Measurements from ENCODE around the gene RYR1. TPM values are rescaled to one million over a fixed set of nuclear protein-coding genes. Genes with fewer than 3 reads are reported as not detected.
"Not testable (repeated sequence)": the region's sequence is repeated elsewhere in the genome, so short reads cannot be mapped to it uniquely, and the experiment has no call there.

RYR1 gene
- total RNA-seq, 1 donor from 2014 or later = 21.1 TPM

DNA sequence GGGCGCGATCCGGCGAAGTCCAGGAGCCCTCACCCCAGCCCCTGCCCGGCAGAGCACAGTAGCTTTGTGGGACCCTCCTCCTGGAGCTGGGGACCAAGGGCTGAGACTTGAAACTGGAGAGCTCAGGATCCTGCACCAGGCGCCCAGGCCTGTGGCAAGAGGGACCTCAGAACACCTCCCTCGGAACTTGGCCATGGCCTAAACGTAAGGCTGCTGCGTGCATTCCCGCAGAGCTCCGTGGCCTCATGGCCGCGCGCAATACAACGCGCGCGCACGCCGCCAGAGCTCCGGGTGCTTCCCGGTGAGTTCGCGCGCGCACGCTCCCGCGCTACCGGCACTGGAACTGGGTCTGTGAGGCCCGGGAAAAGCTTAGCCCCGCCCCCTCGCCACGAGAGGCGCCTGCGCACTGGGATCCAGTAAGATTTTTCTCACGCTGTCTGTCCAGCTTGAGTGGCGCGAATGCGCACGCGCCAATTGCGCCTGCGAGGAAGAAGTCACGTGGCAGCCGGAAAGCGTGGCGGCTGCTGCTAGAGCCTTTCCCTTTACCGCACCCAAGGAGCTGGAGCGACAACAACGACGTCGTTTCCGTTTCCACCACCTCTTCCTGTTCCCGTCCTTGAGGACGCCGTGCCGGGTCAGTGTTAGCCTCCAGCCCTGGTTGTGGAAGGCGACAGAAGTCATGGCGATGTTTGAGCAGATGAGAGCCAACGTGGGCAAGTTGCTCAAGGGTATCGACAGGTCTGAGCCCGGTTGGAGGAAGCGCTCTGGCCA, 185.3 kb downstream of the RYR1 start, which contains the start of gene EIF3K:
EIF3K (plus strand) TSS at position 599 of the 771 bp plus-strand sequence; CDS start at position 680, 81 bp downstream.
- peak; percentile 99 for DNase-seq

DNA sequence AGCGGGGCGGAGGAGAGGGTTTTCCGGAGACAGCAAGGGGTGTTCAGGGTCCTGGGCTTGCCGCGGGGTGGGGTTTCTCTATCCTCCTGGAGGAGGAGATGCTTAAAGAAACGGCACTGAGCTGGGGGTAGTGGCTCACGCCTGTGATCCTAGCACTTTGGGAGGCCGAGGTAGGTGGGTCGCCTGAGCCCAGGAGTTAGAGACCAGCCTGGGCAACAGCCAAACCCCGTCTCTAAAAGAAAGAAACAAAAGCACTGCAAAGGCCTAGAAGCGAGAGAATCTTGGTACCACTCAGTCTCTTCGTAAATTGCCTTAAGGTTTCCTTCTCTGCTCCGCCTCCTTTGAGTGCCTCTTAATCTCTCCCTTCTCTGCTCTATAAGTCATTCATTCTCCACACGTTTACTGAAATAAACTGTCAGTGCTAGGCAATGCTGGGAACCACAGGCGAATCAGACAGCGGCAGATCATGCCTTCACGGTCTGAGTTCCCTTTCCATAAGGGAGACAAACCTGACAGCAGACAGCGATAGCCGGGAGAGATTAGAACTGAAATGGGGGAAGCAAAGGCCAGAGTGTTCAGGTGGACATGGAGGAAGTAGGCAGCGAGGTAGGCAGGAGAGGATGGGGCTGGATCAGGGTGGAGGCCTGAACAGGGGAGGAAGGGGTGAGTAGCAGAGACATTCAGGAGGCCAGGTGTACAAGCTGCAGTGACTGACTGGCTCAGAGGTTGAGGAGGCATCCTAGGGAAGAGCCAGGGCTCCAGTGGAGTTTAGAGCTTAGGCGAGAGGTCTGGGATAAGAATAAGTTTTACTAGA, 186.1 kb downstream of the RYR1 start:
- DNase-seq = no peak

DNA sequence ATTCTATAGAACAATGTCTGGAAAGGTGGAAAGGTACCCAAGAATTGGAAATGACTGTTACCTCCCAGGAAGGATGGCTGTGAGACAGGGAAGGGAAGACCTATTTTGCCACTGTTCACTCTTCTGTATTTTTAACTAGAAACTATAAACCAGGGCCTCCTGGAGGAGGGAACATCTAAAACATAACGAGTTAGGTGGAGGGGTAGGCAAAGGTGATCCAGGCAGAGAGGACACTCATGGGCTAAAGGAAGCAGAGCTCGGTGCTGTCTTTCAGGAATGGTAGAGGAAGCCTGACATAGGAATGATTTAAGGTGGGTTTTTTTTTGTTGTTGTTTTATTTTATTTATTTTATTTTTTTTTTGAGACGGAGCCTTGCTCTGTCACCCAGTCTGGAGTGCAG, 191.3 kb downstream of the RYR1 start:
- no peak for DNase-seq

DNA sequence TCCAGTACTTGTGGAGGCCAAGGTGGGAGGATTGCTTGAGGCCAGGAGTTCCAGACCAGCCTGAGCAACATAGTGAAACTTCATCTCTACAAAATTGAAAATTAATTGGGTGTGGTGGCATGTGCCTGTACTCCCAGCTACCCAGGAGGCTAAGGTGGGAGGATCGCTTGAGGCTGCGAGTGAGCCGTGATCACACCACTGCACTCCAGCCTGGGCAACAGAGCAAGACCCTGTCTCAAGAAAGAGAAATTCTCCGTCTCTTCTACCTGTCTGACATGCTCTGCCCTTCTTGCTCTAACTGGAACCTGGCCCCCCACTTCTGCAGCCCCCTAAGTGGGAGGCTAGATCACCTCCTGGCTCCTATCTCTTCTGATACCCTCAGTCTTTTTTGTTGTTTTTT, 192.9 kb downstream of the RYR1 start:
- no peak for DNase-seq

DNA sequence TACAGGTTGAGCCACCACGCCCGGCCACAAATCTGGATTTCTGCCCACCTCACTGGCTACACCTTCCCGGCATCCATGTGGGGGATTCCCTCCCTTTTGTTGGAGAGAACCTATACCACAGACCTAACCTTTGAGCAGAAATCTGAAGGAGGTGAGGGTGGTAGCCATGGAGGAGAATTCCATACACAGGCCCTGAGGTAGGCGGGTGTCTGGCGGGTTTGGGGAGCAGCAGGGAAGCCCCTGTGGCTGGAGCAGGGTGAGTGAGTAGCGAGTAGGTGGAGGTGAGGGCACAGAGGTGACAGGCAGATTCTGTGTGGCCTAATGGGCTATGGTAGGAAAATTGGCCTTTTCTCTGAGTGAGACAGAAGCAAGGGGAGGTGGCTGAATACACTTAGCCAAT, 196.1 kb downstream of the RYR1 start:
- no peak for DNase-seq

DNA sequence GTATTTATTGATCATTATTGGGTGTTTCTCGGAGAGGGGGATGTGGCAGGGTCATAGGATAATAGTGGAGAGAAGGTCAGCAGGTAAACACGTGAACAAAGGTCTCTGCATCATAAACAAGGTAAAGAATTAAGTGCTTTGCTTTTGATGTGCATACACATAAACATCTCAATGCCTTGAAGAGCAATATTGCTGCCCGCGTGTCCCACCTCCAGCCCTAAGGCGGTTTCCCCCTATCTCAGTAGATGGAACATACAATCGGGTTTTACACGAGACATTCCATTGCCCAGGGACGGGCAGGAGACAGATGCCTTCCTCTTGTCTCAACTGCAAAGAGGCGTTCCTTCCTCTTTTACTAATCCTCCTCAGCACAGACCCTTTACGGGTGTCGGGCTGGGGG, 197.8 kb downstream of the RYR1 start:
- not testable (repeated sequence) for DNase-seq

DNA sequence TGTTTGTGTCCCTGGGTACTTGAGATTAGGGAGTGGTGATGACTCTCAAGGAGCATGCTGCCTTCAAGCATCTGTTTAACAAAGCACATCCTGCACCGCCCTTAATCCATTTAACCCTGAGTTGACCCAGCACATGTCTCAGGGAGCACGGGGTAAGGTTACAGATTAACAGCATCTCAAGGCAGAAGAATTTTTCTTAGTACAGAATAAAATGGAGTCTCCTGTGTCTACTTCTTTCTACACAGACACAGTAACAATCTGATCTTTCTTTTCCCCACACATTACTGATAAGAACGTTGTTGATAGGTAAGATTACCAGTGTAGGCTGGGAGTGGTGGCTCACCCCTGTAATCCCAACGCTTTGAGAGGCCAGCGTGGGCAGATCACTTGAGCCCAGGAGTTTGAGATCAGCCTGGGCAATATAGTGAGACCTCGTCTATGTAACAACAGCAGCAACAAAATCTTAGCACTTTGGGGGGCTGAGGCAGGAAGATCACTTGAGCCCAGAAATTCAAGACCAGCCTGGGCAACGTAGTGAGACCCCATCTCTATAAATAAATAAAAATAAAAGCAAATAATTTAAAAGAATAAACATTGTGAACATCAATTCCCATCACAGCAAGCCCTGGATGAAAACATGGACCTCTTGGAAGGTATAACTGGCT, 198.5 kb downstream of the RYR1 start:
- not testable (repeated sequence) for DNase-seq

DNA sequence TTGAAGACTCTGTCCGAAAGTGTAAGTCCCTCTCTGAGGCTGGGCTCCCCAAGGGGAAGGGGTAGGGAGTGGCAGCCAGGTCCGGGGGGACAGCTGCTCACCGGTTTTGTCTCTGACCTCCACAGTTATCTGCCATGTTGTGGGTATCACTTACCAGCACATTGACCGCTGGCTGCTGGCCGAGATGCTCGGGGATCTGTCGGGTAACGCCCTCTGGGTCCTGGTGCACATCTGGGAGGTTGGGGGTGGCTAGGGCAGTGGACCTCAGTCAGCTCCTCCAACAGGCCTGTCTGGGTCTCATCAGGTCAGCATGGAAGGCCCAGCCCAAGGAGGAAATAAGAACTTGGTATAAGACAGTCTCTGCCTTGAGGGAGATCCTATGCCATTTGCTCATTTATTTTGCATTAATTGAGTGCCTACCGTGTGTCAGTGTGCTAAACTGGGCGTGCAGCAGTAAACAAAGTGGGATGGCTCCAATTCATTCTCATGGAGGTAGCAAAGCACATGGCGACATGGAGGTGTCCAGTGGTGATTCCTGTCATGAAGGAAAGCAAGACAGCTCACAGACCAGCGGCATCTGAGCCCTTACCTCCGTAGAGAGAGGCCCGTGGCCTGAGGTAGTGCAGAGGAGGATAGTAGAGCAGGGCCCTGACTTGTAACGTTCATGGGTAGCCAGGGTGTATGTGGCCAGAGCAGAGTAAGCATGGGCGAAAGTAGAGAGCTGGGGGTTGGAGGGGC, 199.2 kb downstream of the RYR1 start:
- DNase-seq = no peak

DNA sequence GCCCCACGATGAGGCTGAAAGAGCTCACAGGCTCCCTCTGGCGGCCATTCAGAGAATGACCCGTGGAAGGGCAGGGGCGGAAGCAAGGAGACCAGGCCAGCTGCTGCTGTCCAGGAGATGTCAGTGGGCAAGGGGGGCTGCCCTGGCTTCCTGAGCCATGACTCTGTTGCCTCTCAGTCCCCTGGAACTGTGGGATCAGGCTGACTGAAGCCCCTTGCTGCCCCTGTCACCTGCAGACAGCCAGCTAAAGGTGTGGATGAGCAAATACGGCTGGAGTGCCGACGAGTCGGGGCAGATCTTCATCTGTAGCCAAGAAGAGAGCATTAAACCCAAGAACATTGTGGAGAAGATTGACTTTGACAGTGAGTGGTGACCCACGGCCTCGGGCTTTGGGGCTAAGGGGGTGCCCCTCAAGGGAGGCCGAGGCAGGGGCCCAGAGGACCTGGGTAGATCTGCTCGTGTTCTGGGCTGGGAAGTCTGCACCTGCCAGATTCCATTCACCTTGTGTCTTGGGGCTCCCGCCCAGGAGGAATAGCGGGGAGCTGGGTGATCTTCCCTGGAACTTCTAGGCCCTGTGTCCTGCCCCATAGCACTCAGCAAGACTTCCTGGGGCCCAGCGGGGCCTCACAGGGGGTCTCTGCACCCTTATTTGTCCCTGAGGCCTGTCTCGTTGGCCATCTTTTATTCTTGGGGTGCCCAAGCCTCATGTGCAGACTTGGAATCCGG, 201.4 kb downstream of the RYR1 start:
- DNase-seq = peak; percentile 23

DNA sequence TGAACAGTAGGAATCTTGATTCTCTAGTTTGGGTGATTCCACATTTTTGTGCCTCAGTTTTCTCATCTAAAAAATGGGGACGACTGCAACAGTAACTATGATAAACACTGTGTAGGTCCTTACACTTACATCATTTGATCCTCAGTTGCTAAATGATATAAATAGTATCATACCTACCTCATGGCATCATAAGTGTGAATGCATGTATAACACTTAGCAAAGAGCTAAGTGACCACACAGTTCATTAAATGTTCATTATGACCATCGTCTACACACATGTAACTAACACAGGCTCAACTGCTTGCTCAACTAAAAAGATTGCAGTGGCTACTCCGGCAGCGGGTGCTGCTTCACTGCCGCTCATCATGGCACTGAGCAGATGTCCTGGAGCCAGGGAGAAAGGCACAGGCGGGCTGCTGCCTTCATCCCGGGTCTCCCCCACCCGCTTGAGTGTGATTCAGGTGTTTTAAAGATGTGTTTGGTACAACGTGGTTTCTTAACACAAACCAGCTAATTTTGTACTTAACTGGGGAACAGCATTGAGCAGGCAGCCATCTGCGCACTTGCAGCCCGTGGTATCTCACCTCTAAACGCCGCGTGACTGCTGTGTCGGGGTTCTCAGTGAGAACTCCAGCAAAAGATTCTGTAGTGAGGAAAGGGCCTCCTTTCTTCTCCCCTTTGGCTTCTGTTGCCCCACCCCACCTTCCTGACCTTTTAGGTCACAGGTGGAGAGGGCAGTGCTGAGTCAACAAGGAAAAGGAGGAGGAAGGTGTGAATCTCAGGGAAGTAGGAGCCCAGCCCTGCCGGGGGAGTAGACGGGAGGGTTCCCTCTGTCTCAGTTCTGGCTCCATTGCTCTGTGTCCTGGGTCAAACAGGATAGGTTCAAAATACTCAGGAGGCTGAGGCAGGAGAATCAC, 202.2 kb downstream of the RYR1 start:
- DNase-seq = no peak

Other genes with a start within 250 kb of the RYR1 start
- gene DPF1, start 209.5 kb upstream of the RYR1 start, total RNA-seq = 0.79 TPM
- gene PPP1R14A, start 177.3 kb upstream of the RYR1 start, total RNA-seq = 5.5 TPM
- gene SPINT2, start 169.1 kb upstream of the RYR1 start, total RNA-seq = 78.6 TPM
- gene C19orf33, start 129.4 kb upstream of the RYR1 start, total RNA-seq = 18.3 TPM
- gene YIF1B, start 117.7 kb upstream of the RYR1 start, total RNA-seq = 18.0 TPM
- 9.2 TPM for gene KCNK6, start 113.8 kb upstream of the RYR1 start, total RNA-seq
- gene CATSPERG, start 97.9 kb upstream of the RYR1 start, total RNA-seq = 3.7 TPM
- gene PSMD8, start 59.1 kb upstream of the RYR1 start, total RNA-seq = 121 TPM
- not detected for gene GGN, start 45.7 kb upstream of the RYR1 start, total RNA-seq
- gene SPRED3, start 45.0 kb upstream of the RYR1 start, total RNA-seq = 0.99 TPM
- 6.2 TPM for gene FAM98C, start 30.6 kb upstream of the RYR1 start, total RNA-seq
- gene RASGRP4, start 7.5 kb upstream of the RYR1 start, total RNA-seq = 1.8 TPM
- 0.59 TPM for gene MAP4K1, start 184.3 kb downstream of the RYR1 start, total RNA-seq
- 193 TPM for gene EIF3K, start 185.5 kb downstream of the RYR1 start, total RNA-seq
- gene ACTN4, start 214.0 kb downstream of the RYR1 start, total RNA-seq = 152 TPM

All from skin of body (tissue), 2 donors.